ENCODE data around the gene STEEP1.

STEEP1 gene

GRCh38 chrX:119573222-119573621 is 8.0 kb upstream of the STEEP1 start:
- in situ Hi-C loops (cut with HindIII; ENCODE audit: low sequenced_read_pairs), result no loop called here
- no peak for DNase-seq (ENCODE audit: low read depth, low spot score)
- TF ChIP-seq CTCF (IDR thresholded peaks at IDR 0.05; ENCODE audit: low read depth, low read length), result no peak
- H3K4me3 ChIP-seq (ENCODE audit: low read depth, low read length), result peak overlapping the region; percentile 67

- TF ChIP-seq CTCF (IDR thresholded peaks at IDR 0.05; ENCODE audit: low read depth, low read length), result no peak
- H3K4me3 ChIP-seq (ENCODE audit: low read depth, low read length), result no peak overlapping the region
- in situ Hi-C loops (cut with HindIII; ENCODE audit: low sequenced_read_pairs), result no loop called here
- no peak for DNase-seq (ENCODE audit: low read depth, low spot score)
Observed at GRCh38 chrX:119570351-119570835, 5.2 kb upstream of the STEEP1 start.

- no peak for DNase-seq (ENCODE audit: low read depth, low spot score)
- in situ Hi-C loops (cut with HindIII; ENCODE audit: low sequenced_read_pairs), result no loop called here
- TF ChIP-seq CTCF (IDR thresholded peaks at IDR 0.05; ENCODE audit: low read depth, low read length), result no peak
- no peak overlapping the region for H3K4me3 ChIP-seq (ENCODE audit: low read depth, low read length)
Observed at GRCh38 chrX:119552508-119552907, 12.7 kb downstream of the STEEP1 start.

GRCh38 chrX:119549327-119550016 is 15.7 kb downstream of the STEEP1 start:
- no peak for DNase-seq (ENCODE audit: low read depth, low spot score)

GRCh38 chrX:119541188-119541587 is 24.0 kb downstream of the STEEP1 start:
- H3K4me3 ChIP-seq (ENCODE audit: low read depth, low read length), result no peak overlapping the region
- in situ Hi-C loops (cut with HindIII; ENCODE audit: low sequenced_read_pairs), result no loop called here
- peak; percentile 61 for DNase-seq (ENCODE audit: low read depth, low spot score)
- no peak for TF ChIP-seq CTCF (IDR thresholded peaks at IDR 0.05; ENCODE audit: low read depth, low read length)

More at GRCh38 chrX:119549327-119550016, 15.7 kb downstream of the STEEP1 start:
- no peak overlapping the region for H3K4me3 ChIP-seq (ENCODE audit: low read depth, low read length)
- in situ Hi-C loops (cut with HindIII; ENCODE audit: low sequenced_read_pairs), result no loop called here
- TF ChIP-seq CTCF (IDR thresholded peaks at IDR 0.05; ENCODE audit: low read depth, low read length), result no peak

GRCh38 chrX:119539872-119540271 is 25.3 kb downstream of the STEEP1 start:
- DNase-seq (ENCODE audit: low read depth, low spot score), result no peak
- in situ Hi-C loops (cut with HindIII; ENCODE audit: low sequenced_read_pairs), result no loop called here
- H3K4me3 ChIP-seq (ENCODE audit: low read depth, low read length), result no peak overlapping the region
- peak; percentile 14 for TF ChIP-seq CTCF (IDR thresholded peaks at IDR 0.05; ENCODE audit: low read depth, low read length)
